ENCODE results near the gene JUP. TPM values are rescaled to one million over a fixed set of nuclear protein-coding genes. Genes with fewer than 3 reads are reported as not detected.

Gene JUP
- total and polyA plus RNA-seq, 4 donors = 35.7 to 64.3 (median 44.7) TPM

DNA sequence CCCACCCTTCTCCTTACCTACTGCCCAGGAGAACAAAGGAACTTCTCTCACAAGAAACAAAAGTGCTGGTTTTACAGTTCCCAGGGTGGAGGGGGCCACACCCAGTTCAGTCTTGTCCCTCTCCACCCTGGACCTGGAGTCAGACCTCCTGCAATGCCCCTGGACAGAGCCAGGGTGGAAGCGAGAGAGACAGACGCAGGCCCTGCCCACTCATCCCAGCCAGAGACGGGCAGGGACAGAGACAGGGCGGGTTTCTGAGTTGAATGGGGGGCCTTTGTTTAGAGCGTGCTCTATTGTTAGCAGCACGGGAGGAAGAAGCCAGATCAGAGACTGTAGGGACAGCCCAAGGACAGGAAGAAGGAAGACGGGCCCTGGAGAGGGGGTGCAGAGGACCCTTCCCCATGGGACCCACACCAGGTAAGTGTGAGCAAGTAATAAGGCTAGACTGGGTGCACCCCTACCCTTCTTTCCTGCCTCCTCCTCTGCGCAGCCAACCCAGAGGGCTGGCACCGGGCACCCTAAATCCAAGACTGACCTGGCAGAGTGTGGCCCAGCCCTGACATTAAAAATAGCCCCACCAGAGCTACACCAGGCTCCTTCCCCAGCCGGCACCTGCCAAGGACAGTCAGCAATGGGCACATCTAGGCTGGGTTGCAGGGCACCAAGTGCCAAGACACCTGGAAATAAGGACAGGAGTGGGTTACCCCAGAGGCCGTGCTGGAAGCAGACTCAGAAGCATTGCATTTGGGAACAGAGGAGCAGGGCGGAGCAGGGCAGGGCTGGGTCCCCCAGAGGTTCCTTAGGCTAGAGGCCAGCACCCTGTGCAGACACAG lies 10.9 kb downstream of the JUP start:
- no peaks in the 10 kb centered on the region for H3K4me1 ChIP-seq (ENCODE audit: control insufficient read depth in 1 of 2, insufficient read depth in 2 of 2, low read length in 2 of 2)
- DNase-seq (no peak), ATAC-seq (ENCODE audit: low FRiP score) (no peak)
- H3K27ac ChIP-seq (ENCODE audit: low read depth in 1 of 2, low read length in 2 of 2) = no peak overlapping the region
- 85 to 88% methylated on average over 12 of the region's 12 CpGs for WGBS, 2 donors
- H3K36me3 ChIP-seq (ENCODE audit: control insufficient read depth in 1 of 2, insufficient read depth in 2 of 2, low read length in 1 of 2) = no peaks in the 10 kb centered on the region
- no peaks in the 10 kb centered on the region for H3K27me3 ChIP-seq (ENCODE audit: control insufficient read depth in 1 of 2, insufficient read depth in 2 of 2, low read length in 1 of 2)
- intact Hi-C loops (cut with DNase I) = no loop called here
- H3K9me3 ChIP-seq (ENCODE audit: control insufficient read depth, low read length) = no peaks in the 10 kb centered on the region
- H3K4me3 ChIP-seq (ENCODE audit: low read length in 2 of 2) = no peak overlapping the region

DNA sequence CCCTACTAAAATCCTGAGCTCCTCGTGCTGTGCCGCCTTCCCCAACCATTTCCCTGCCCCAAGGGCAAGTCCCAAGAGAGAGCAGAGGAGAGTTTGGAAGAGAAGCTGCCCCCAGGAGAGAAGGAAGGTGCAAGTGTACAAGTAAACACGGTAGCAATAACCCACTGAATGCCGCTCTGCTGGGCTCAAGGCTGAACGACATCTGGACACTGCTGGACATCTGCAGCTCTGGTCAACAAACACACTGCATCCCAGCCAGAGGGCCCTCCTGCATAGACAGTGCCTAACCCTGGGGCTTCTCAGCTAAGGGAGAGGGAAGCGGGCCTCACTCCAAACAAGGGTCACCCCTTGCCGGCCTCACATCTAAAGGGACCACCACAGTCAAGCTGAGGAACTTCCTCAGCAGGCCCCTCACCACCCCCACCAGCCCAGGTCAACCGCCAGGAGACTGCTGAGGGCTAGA lies 12.7 kb downstream of the JUP start:
- intact Hi-C loops (cut with DNase I) = no loop called here
- no peaks in the 10 kb centered on the region for H3K27me3 ChIP-seq (ENCODE audit: control insufficient read depth in 1 of 2, insufficient read depth in 2 of 2, low read length in 1 of 2)
- H3K9me3 ChIP-seq (ENCODE audit: control insufficient read depth, low read length) = no peaks in the 10 kb centered on the region
- H3K4me1 ChIP-seq (ENCODE audit: control insufficient read depth in 1 of 2, insufficient read depth in 2 of 2, low read length in 2 of 2) = no peaks in the 10 kb centered on the region
- DNase-seq (no peak), ATAC-seq (ENCODE audit: low FRiP score) (no peak)
- H3K27ac ChIP-seq (ENCODE audit: low read depth in 1 of 2, low read length in 2 of 2) = no peak overlapping the region
- H3K36me3 ChIP-seq (ENCODE audit: control insufficient read depth in 1 of 2, insufficient read depth in 2 of 2, low read length in 1 of 2) = peaks cover 0 to 1% of the 10 kb centered on the region in 2 donors
- no peak overlapping the region for H3K4me3 ChIP-seq (ENCODE audit: low read length in 2 of 2)
- WGBS, 2 donors = 61 to 75% methylated on average over 8 of the region's 8 CpGs

DNA sequence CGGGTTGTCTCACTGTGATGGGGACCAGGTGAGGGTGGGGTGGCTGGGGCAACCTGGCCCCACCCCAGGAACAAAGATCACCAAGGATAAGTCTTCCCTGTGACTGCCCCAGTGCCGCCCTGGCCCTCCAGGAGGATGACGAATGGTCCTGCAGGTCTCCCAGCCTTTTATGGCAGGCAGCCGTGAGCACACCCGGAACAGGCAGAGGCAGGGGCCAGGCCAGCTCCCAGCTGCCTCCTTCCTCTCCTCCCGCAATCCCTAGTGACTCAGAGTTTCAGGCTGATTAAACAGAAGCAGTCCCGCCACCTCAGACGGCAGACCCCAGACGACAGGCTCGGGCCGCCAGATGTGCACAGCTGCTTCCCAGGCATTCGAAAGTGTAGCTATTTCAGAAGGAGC lies 13.3 kb downstream of the JUP start:
- peak; percentile 13 for ATAC-seq (ENCODE audit: low FRiP score)
- H3K9me3 ChIP-seq (ENCODE audit: control insufficient read depth, low read length) = no peaks in the 10 kb centered on the region
- peaks cover 0 to 3% of the 10 kb centered on the region in 2 donors for H3K36me3 ChIP-seq (ENCODE audit: control insufficient read depth in 1 of 2, insufficient read depth in 2 of 2, low read length in 1 of 2)
- no peaks in the 10 kb centered on the region for H3K4me1 ChIP-seq (ENCODE audit: control insufficient read depth in 1 of 2, insufficient read depth in 2 of 2, low read length in 2 of 2)
- no peak overlapping the region for H3K4me3 ChIP-seq (ENCODE audit: low read length in 2 of 2)
- no peaks in the 10 kb centered on the region for H3K27me3 ChIP-seq (ENCODE audit: control insufficient read depth in 1 of 2, insufficient read depth in 2 of 2, low read length in 1 of 2)
- no peak overlapping the region for H3K27ac ChIP-seq (ENCODE audit: low read depth in 1 of 2, low read length in 2 of 2)
- DNase-seq = peak; percentile 79 to 86
- intact Hi-C loops (cut with DNase I) = no loop called here
- 8 to 24% methylated on average over 12 of the region's 12 CpGs for WGBS, 2 donors

DNA sequence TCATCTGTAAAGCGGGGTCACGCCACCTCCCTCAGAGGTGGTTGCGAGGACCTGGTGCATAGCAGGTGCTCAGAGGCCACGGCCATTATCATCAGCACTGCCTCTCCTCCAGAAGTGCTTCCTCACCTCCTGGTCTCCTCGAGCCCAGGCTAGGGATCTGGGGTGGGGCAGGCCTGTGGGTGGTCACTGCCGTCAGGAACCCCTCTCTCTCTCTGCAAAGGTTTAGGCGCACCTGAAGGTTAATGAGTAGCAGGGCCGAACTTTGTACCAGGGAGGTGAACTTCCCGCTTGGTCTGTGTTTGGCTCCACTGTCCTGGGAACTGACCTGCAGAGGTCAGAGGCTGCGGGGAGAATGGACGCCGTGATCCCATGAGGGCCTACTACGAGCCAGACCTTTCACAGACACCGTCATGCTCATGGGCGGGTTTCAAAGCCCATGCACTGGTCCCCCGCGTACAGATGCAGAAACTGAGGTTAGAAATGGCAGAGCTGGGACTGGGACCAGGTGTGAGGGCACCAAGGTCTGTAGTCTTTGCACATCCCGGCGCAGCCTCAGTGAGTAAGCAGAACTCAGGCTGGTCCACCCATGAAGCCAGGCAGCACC lies 13.8 kb downstream of the JUP start:
- intact Hi-C loops (cut with DNase I) = no loop called here
- Histone ChIP-seq H3K9me3 (ENCODE audit: control insufficient read depth, low read length) (no peaks in the 10 kb centered on the region), H3K4me3 (ENCODE audit: low read length in 2 of 2) (no peak overlapping the region), H3K36me3 (ENCODE audit: control insufficient read depth in 1 of 2, insufficient read depth in 2 of 2, low read length in 1 of 2) (peaks cover 0 to 3% of the 10 kb centered on the region in 2 donors), H3K27ac (ENCODE audit: low read depth in 1 of 2, low read length in 2 of 2) (no peak overlapping the region), H3K27me3 (ENCODE audit: control insufficient read depth in 1 of 2, insufficient read depth in 2 of 2, low read length in 1 of 2) (no peaks in the 10 kb centered on the region), H3K4me1 (ENCODE audit: control insufficient read depth in 1 of 2, insufficient read depth in 2 of 2, low read length in 2 of 2) (no peaks in the 10 kb centered on the region)
- no peak for ATAC-seq (ENCODE audit: low FRiP score)
- WGBS, 2 donors = 91% methylated on average over 19 of the region's 19 CpGs
- DNase-seq = no peak

DNA sequence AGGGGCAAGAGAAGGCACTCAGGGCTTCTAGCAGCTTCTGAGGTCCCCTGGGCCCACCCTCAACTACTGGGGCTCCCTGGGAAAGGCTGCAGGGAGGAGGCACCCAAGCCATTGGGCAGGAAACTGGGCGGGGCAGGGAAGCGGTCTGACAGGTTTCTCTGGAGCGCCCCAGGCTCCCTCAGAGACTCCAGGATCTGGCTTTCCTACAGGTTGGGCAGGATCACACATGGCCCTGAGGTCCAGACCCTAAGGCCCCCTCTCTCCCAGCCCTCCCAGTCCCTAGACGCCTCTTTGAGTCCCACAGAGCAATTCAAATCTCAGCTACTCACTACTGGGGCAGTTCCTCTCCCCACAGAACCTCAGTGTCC lies 14.3 kb downstream of the JUP start:
- 91 to 100% methylated on average over 4 of the region's 4 CpGs for WGBS, 2 donors
- intact Hi-C loops (cut with DNase I) = no loop called here

DNA sequence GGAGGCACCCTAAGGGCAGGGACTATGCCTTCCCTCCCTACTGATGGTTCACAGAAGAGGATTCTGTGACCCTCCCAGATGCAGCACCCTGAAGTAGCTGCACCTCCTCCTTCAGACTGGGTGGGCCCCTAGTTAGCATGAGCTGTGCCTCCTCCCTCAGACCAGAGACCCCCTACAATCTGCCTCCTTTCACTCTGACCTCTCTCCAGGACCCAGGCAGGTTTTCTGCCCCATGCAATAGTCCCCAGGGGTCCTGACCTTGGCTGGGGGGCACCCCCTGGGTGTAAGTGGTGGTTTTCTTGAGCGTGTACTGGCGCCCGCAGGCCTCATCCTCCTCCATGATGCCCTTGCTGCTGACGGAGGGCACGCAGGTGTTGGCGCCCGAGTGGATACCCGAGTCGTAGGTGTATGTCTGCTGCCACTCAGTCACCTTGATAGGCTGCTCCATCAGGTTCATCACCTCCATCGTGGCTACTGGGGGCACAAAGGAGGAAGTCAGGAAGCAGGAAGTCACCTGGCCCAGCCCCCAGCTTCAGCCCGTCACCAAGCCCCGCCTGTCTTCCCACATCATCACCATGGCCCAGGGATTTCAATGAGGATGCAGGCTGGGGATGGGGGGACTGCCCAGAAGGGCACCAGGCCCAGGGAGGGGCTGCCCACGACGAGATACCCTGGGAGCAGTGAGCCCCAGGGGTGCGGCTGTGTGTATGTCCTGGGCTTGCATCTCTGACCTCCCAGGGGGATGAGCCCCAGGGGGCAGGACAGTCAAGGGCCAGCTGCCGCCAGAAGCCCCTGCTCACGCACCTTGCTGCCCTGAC lies 14.9 kb downstream of the JUP start:
- no peak overlapping the region for H3K27ac ChIP-seq (ENCODE audit: low read depth in 1 of 2, low read length in 2 of 2)
- H3K9me3 ChIP-seq (ENCODE audit: control insufficient read depth, low read length) = no peaks in the 10 kb centered on the region
- H3K4me3 ChIP-seq (ENCODE audit: low read length in 2 of 2) = no peak overlapping the region
- intact Hi-C loops (cut with DNase I) = no loop called here
- peaks cover 0 to 3% of the 10 kb centered on the region in 2 donors for H3K36me3 ChIP-seq (ENCODE audit: control insufficient read depth in 1 of 2, insufficient read depth in 2 of 2, low read length in 1 of 2)
- no peaks in the 10 kb centered on the region for H3K4me1 ChIP-seq (ENCODE audit: control insufficient read depth in 1 of 2, insufficient read depth in 2 of 2, low read length in 2 of 2)
- no peak for DNase-seq
- WGBS, 2 donors = 85 to 88% methylated on average over 17 of the region's 17 CpGs
- no peaks in the 10 kb centered on the region for H3K27me3 ChIP-seq (ENCODE audit: control insufficient read depth in 1 of 2, insufficient read depth in 2 of 2, low read length in 1 of 2)
- ATAC-seq (ENCODE audit: low FRiP score) = no peak

More for the DNA sequence above, 14.3 kb downstream of the JUP start:
- no peak overlapping the region for H3K4me3 ChIP-seq (ENCODE audit: low read length in 2 of 2)
- no peak for DNase-seq
- no peaks in the 10 kb centered on the region for H3K4me1 ChIP-seq (ENCODE audit: control insufficient read depth in 1 of 2, insufficient read depth in 2 of 2, low read length in 2 of 2)
- H3K36me3 ChIP-seq (ENCODE audit: control insufficient read depth in 1 of 2, insufficient read depth in 2 of 2, low read length in 1 of 2) = peaks cover 0 to 3% of the 10 kb centered on the region in 2 donors
- no peaks in the 10 kb centered on the region for H3K27me3 ChIP-seq (ENCODE audit: control insufficient read depth in 1 of 2, insufficient read depth in 2 of 2, low read length in 1 of 2)
- ATAC-seq (ENCODE audit: low FRiP score) = no peak
- no peaks in the 10 kb centered on the region for H3K9me3 ChIP-seq (ENCODE audit: control insufficient read depth, low read length)
- H3K27ac ChIP-seq (ENCODE audit: low read depth in 1 of 2, low read length in 2 of 2) = no peak overlapping the region

DNA sequence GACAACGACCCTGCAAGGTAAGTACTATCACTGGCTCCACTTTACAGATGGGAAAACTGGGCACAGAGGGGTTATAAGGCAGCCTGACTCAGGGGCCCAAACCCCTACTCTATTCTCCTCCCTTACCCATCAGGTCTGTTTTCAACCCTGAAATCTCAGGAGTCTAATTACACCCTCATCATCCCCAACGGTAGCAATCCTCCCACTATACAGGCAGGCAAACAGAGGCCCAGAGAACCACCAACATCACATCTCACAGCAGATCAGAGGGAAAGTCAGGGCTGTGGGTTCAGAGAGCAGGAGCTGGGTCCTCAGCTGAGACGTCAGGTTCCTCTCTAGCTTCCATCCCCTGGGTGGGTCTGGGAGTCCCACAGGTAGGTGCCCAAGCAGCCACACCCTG lies 16.5 kb downstream of the JUP start:
- H3K27me3 ChIP-seq (ENCODE audit: control insufficient read depth in 1 of 2, insufficient read depth in 2 of 2, low read length in 1 of 2) = no peaks in the 10 kb centered on the region
- no peak for ATAC-seq (ENCODE audit: low FRiP score)
- 74 to 77% methylated on average over 3 of the region's 3 CpGs for WGBS, 2 donors

DNA sequence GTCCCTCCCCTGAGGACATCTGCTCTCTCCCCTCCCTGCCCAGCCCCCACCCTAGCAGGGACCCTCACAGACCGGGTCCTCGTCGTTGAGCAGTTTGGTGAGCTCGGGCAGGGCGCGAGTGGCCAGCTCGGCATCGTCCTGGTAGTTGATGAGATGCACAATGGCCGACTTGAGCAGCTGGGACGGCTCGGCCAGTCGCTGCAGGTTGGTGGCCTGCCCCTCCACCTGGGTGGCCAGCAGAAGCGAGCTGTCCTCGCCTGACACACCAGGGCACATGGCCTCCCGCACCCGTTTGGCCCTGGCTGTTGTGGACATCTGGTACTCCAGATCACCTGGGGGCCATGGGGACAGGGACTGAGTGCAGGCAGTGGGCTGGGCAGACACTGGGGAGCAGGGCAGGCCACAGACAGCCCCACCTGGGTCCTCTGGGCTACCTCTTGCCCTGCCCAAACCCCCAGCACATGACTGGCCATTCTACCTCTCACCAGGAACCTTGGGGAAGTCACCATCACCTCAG lies 17.1 kb downstream of the JUP start:
- no peaks in the 10 kb centered on the region for H3K4me1 ChIP-seq (ENCODE audit: control insufficient read depth in 1 of 2, insufficient read depth in 2 of 2, low read length in 2 of 2)
- DNase-seq = no peak
- H3K36me3 ChIP-seq (ENCODE audit: control insufficient read depth in 1 of 2, insufficient read depth in 2 of 2, low read length in 1 of 2) = peaks cover 0 to 3% of the 10 kb centered on the region in 2 donors
- no peak overlapping the region for H3K4me3 ChIP-seq (ENCODE audit: low read length in 2 of 2)
- H3K27me3 ChIP-seq (ENCODE audit: control insufficient read depth in 1 of 2, insufficient read depth in 2 of 2, low read length in 1 of 2) = no peaks in the 10 kb centered on the region
- no peaks in the 10 kb centered on the region for H3K9me3 ChIP-seq (ENCODE audit: control insufficient read depth, low read length)
- WGBS, 2 donors = 79 to 84% methylated on average over 16 of the region's 16 CpGs
- intact Hi-C loops (cut with DNase I) = no loop called here
- no peak for ATAC-seq (ENCODE audit: low FRiP score)
- H3K27ac ChIP-seq (ENCODE audit: low read depth in 1 of 2, low read length in 2 of 2) = no peak overlapping the region

More for the DNA sequence above, 16.5 kb downstream of the JUP start:
- Histone ChIP-seq H3K4me3 (ENCODE audit: low read length in 2 of 2) (no peak overlapping the region), H3K36me3 (ENCODE audit: control insufficient read depth in 1 of 2, insufficient read depth in 2 of 2, low read length in 1 of 2) (peaks cover 0 to 3% of the 10 kb centered on the region in 2 donors), H3K4me1 (ENCODE audit: control insufficient read depth in 1 of 2, insufficient read depth in 2 of 2, low read length in 2 of 2) (no peaks in the 10 kb centered on the region), H3K27ac (ENCODE audit: low read depth in 1 of 2, low read length in 2 of 2) (no peak overlapping the region), H3K9me3 (ENCODE audit: control insufficient read depth, low read length) (no peaks in the 10 kb centered on the region)
- no peak for DNase-seq
- intact Hi-C loops (cut with DNase I) = no loop called here

All from aorta (tissue), 5 donors.